CD4-positive, alpha-beta T cell (primary cell): ENCODE data around the gene SPESP1. TPM values are rescaled to one million over a fixed set of nuclear protein-coding genes. Genes with fewer than 3 reads are reported as not detected.

Experiments
- ATAC-seq: fragments of 200-7000 bp; cut with Tn5 transposase; one replicate; pipeline ENCODE4 v1.10.0; 2022; ENCODE audit warnings: mild to moderate bottlenecking; ENCODE audit not compliant: poor library complexity
- CTCF ChIA-PET: fragments of 350-600 bp; sonication (Branson Sonifier 250); formaldehyde crosslinking; loops from one replicate; lab custom pipeline; 2021; ENCODE audit warnings: antibody characterized with exemption, inconsistent platforms; lab: Charles Lee
- POLR2A ChIA-PET: fragments of 350-600 bp; sonication (Branson Sonifier 250); formaldehyde crosslinking; loops from one replicate; lab custom pipeline; 2021; ENCODE audit warnings: antibody characterized with exemption, inconsistent platforms; lab: Charles Lee
- DNase-seq, 14 experiments: peaks; one replicate each; pipeline ENCODE4 v3.0.0-alpha.2; 2013 to 2020; ENCODE audit warnings: mixed read lengths in 2 of 14
- H3K27ac ChIP-seq, 2 donors: one replicate each; pipeline versions ENCODE4 v1.5.1 to v1.7.0; 2013; ENCODE audit warnings: low read length in 2 of 2, low read depth in 1 of 2, mild to moderate bottlenecking in 1 of 2
- H3K27me3 ChIP-seq, 2 experiments: 1 replicate in 1 of 2; 2 replicates in 1 of 2; pipeline versions ENCODE4 v1.6.1 to v1.7.0; 2013; ENCODE audit warnings: low read length in 2 of 2, control low read depth in 1 of 2, mild to moderate bottlenecking in 1 of 2, moderate library complexity in 1 of 2; ENCODE audit not compliant: insufficient read depth in 2 of 2, control insufficient read depth in 1 of 2
- H3K36me3 ChIP-seq: one replicate; pipeline ENCODE4 v1.6.1; 2013; ENCODE audit warnings: low read length, control low read depth; ENCODE audit not compliant: insufficient read depth
- H3K4me1 ChIP-seq: one replicate; pipeline ENCODE4 v1.6.1; 2013; ENCODE audit warnings: low read length, control low read depth; ENCODE audit not compliant: insufficient read depth
- H3K4me3 ChIP-seq: one replicate; pipeline ENCODE4 v1.5.1; 2013; ENCODE audit warnings: mild to moderate bottlenecking, low read length, moderate library complexity
- H3K9me3 ChIP-seq, 2 experiments: 1 replicate in 1 of 2; 2 replicates in 1 of 2; pipeline versions ENCODE4 v1.6.1 to v1.7.0; 2013; ENCODE audit warnings: low read length in 2 of 2, mild to moderate bottlenecking in 2 of 2, control low read depth in 1 of 2, moderate library complexity in 1 of 2; ENCODE audit not compliant: control insufficient read depth in 1 of 2, insufficient read depth in 1 of 2
- H3K27ac Mint-ChIP-seq: one replicate; pipeline ENCODE4 v1.8.0; 2020; ENCODE audit warnings: mixed read lengths
- H3K27me3 Mint-ChIP-seq: one replicate; pipeline ENCODE4 v1.8.0; 2021; ENCODE audit warnings: mixed read lengths
- H3K36me3 Mint-ChIP-seq: one replicate; pipeline ENCODE4 v1.8.0; 2021; ENCODE audit warnings: low read depth, mixed read lengths
- H3K4me1 Mint-ChIP-seq: one replicate; pipeline ENCODE4 v1.8.0; 2021; ENCODE audit warnings: low read depth, mixed read lengths
- H3K4me3 Mint-ChIP-seq: one replicate; pipeline ENCODE4 v1.8.0; 2020; ENCODE audit warnings: mild to moderate bottlenecking, mixed read lengths
- H3K9me3 Mint-ChIP-seq: one replicate; pipeline ENCODE4 v1.8.0; 2020; ENCODE audit warnings: mixed read lengths
- CTCF ChIP-seq: fragments of 200-600 bp; IDR thresholded peaks from one replicate; pipeline ENCODE4 v1.8.0; 2022; ENCODE audit warnings: antibody characterized with exemption, mild to moderate bottlenecking
- intact Hi-C, 2 experiments: fragments of 100-400 bp; cut with DNase I in 1 of 2; cut with micrococcal nuclease in 1 of 2; formaldehyde crosslinking; loops; one replicate each; pipeline versions ENCODE4 v1.15.1 to v1.9.0; 2023 to 2025; cut with DNase I, micrococcal nuclease
- total RNA-seq, 174 experiments: library from RNA in 2 of 174; stranded (reverse) in 2 of 174; gene quantifications; one replicate each; pipeline ENCODE4 v1.2.3 and lab custom pipeline; 2021 to 2026

The SPESP1 gene
- total RNA-seq, 2 experiments from 2014 or later = not detected

GRCh38 chr15:68994981-68995761 lies 64.8 kb downstream of the SPESP1 start:
- H3K27ac Mint-ChIP-seq = no peak overlapping the region
- CTCF ChIA-PET = no interaction called here
- Histone ChIP-seq H3K27ac (no peak overlapping the region), H3K36me3 (no peaks in the 10 kb centered on the region), H3K9me3 (no peaks in the 10 kb centered on the region), H3K4me1 (no peaks in the 10 kb centered on the region), H3K27me3 (peaks cover 0 to 3% of the 10 kb centered on the region in 2 experiments), H3K4me3 (no peak overlapping the region)
- H3K4me1 Mint-ChIP-seq = no peaks in the 10 kb centered on the region
- no peaks in the 10 kb centered on the region for H3K9me3 Mint-ChIP-seq
- H3K27me3 Mint-ChIP-seq = peaks cover 12% of the 10 kb centered on the region
- intact Hi-C loops = no loop called here
- H3K36me3 Mint-ChIP-seq = no peaks in the 10 kb centered on the region
- no peak for TF ChIP-seq CTCF
- H3K4me3 Mint-ChIP-seq = no peak overlapping the region
- POLR2A ChIA-PET = no interaction called here
- DNase-seq (no peak), ATAC-seq (no peak)

Other genes starting within 250 kb of the SPESP1 start
- gene ANP32A, start 109.6 kb upstream of the SPESP1 start, total RNA-seq = 10 to 100 TPM; 55.1 to 57.3 TPM
- not detected for gene NOX5, start 84.2 kb downstream of the SPESP1 start, total RNA-seq
- gene GLCE, start 230.1 kb downstream of the SPESP1 start, total RNA-seq = 1 to 10 TPM; 3.2 TPM